ENCODE results near the gene UBC.
A peak's percentile ranks its signal among the peaks of the same experiment; 100 is the strongest.

- TF ChIP-seq POLR2A (IDR thresholded peaks at IDR 0.05) (no peak), CTCF (IDR thresholded peaks at IDR 0.05) (no peak), POLR2AphosphoS5 (IDR thresholded peaks at IDR 0.05; ENCODE audit: insufficient read depth in 1 of 2, low read depth in 1 of 2) (peak in 1 of 2 donors; percentile 81)
Measured at GRCh38 chr12:124938587-124938986, 24.1 kb upstream of the UBC start.

All from vagina (tissue), 2 donors.